Peyer's patch (tissue), 4 donors: ENCODE results near the gene OAS2.

Experiments
- POLR2A ChIP-seq, 2 donors: fragments of 450-650 bp; IDR thresholded peaks; one replicate each; pipeline ENCODE4 v1.5.1; 2017; ENCODE audit warnings: antibody characterized with exemption in 2 of 2, mild to moderate bottlenecking in 2 of 2, moderate library complexity in 2 of 2
- TF ChIP-seq, protein P1 (sequence below), 6 experiments: fragments of 450-650 bp in 4 of 6; fragments of 200-600 bp in 2 of 6; sonication (generic) in 1 of 6; IDR thresholded peaks; one replicate each; pipeline ENCODE4 v1.5.1; 2017 to 2019; ENCODE audit warnings: antibody characterized with exemption in 6 of 6, mild to moderate bottlenecking in 3 of 6, moderate library complexity in 1 of 6

GRCh38 chr12:112961074-112961473 is 17.2 kb upstream of the OAS2 start:
- TF ChIP-seq, protein P1, sequence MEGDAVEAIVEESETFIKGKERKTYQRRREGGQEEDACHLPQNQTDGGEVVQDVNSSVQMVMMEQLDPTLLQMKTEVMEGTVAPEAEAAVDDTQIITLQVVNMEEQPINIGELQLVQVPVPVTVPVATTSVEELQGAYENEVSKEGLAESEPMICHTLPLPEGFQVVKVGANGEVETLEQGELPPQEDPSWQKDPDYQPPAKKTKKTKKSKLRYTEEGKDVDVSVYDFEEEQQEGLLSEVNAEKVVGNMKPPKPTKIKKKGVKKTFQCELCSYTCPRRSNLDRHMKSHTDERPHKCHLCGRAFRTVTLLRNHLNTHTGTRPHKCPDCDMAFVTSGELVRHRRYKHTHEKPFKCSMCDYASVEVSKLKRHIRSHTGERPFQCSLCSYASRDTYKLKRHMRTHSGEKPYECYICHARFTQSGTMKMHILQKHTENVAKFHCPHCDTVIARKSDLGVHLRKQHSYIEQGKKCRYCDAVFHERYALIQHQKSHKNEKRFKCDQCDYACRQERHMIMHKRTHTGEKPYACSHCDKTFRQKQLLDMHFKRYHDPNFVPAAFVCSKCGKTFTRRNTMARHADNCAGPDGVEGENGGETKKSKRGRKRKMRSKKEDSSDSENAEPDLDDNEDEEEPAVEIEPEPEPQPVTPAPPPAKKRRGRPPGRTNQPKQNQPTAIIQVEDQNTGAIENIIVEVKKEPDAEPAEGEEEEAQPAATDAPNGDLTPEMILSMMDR (IDR thresholded peaks at IDR 0.05): no peak
- TF ChIP-seq POLR2A (IDR thresholded peaks at IDR 0.05): no peak
